Stimulated activated naive CD4-positive, alpha-beta T cell (primary cell): ENCODE results near the gene FXYD1.

ENCODE experiments used
- DNase-seq, 6 experiments: peaks; one replicate each; lab custom pipeline; 2025; lab: John Stamatoyannopoulos, UW

The FXYD1 gene

GRCh38 chr19:35162471-35163326, 24.1 kb downstream of the FXYD1 start:
- DNase-seq, result no peak

- no peak for DNase-seq
These were observed 25.8 kb downstream of the FXYD1 start for GRCh38 chr19:35164418-35164817.

GRCh38 chr19:35165200-35166058, 26.8 kb downstream of the FXYD1 start:
- DNase-seq, result no peak

- no peak for DNase-seq
These were observed 27.8 kb downstream of the FXYD1 start for GRCh38 chr19:35166100-35167063.

- DNase-seq, result peak in 2 of 6 experiments; percentile 19 to 35
These were observed 28.9 kb downstream of the FXYD1 start for GRCh38 chr19:35167251-35168119.

- no peak for DNase-seq
These were observed 29.6 kb downstream of the FXYD1 start for GRCh38 chr19:35168196-35168595.

GRCh38 chr19:35169221-35169995, 30.8 kb downstream of the FXYD1 start:
- DNase-seq, result no peak

GRCh38 chr19:35170359-35171061, 31.9 kb downstream of the FXYD1 start:
- no peak for DNase-seq

GRCh38 chr19:35171730-35172129, 33.1 kb downstream of the FXYD1 start:
- no peak for DNase-seq

- DNase-seq, result no peak
These were observed 35.6 kb downstream of the FXYD1 start for GRCh38 chr19:35174226-35174625.

- no peak for DNase-seq
These were observed 37.6 kb downstream of the FXYD1 start for GRCh38 chr19:35176181-35176570.

- no peak for DNase-seq
These were observed 39.0 kb downstream of the FXYD1 start for GRCh38 chr19:35177377-35178274.

GRCh38 chr19:35178701-35179100, 40.1 kb downstream of the FXYD1 start:
- DNase-seq, result no peak

GRCh38 chr19:35179830-35180229, 41.2 kb downstream of the FXYD1 start:
- peak in 1 of 6 experiments; percentile 30 for DNase-seq

- DNase-seq, result no peak
These were observed 42.8 kb downstream of the FXYD1 start for GRCh38 chr19:35181387-35181786.

GRCh38 chr19:35184267-35184666, 45.6 kb downstream of the FXYD1 start:
- no peak for DNase-seq

- no peak for DNase-seq
These were observed 46.3 kb downstream of the FXYD1 start for GRCh38 chr19:35184884-35185283.
